ENCODE results near the gene SYTL3.
"Not testable (repeated sequence)": the region's sequence is repeated elsewhere in the genome, so short reads cannot be mapped to it uniquely, and the experiment has no call there.

The SYTL3 gene

GRCh38 chr6:158646023-158646910, 3.6 kb upstream of the SYTL3 start:
- Histone ChIP-seq H2AK5ac (ENCODE audit: low read length) (no peak overlapping the region), H3K79me1 (ENCODE audit: low read length) (peaks cover 15% of the 10 kb centered on the region), H3K36me3 (ENCODE audit: control insufficient read depth in 1 of 2, insufficient read depth in 2 of 2, low read length in 2 of 2) (no peaks in the 10 kb centered on the region), H3K4me2 (ENCODE audit: low read length) (no peak overlapping the region), H3K4ac (ENCODE audit: low read depth, low read length) (no peak overlapping the region), H4K12ac (ENCODE audit: low read depth, low read length) (no peak overlapping the region), H3K14ac (ENCODE audit: low read length) (no peak overlapping the region), H3K23ac (ENCODE audit: low read length) (no peak overlapping the region), H3K18ac (ENCODE audit: low read length) (no peak overlapping the region), H4K8ac (ENCODE audit: low read depth, low read length) (no peak overlapping the region), H3K4me1 (ENCODE audit: control insufficient read depth in 1 of 2, insufficient read depth in 2 of 2, low read length in 2 of 2) (peaks cover 16 to 30% of the 10 kb centered on the region in 2 experiments), H3K9me3 (ENCODE audit: insufficient read depth, low read depth, low read length) (no peaks in the 10 kb centered on the region), H3K27me3 (ENCODE audit: insufficient read depth, low read length) (no peaks in the 10 kb centered on the region), H2BK5ac (ENCODE audit: low read depth, low read length, poor library complexity) (peak overlapping the region; percentile 32), H2BK120ac (ENCODE audit: insufficient read depth, low read length, poor library complexity) (peak overlapping the region; percentile 2), H4K91ac (ENCODE audit: low read depth, low read length) (peak overlapping the region; percentile 61), H3K79me2 (ENCODE audit: control insufficient read depth, insufficient read depth, low read length, poor library complexity) (peaks cover 14% of the 10 kb centered on the region), H2BK12ac (ENCODE audit: low read length) (peak overlapping the region; percentile 25), H2AFZ (ENCODE audit: insufficient read depth, low read length, poor library complexity) (no peak overlapping the region), H3K27ac (ENCODE audit: low read depth, low read length) (peak overlapping the region; percentile 69), H3K4me3 (ENCODE audit: low read depth, low read length) (no peak overlapping the region), H3K9ac (ENCODE audit: low read length) (peak overlapping the region; percentile 7)
- peak; percentile 74 to 82 for DNase-seq
- WGBS (ENCODE audit: extremely low coverage, insufficient coverage, insufficient read length), result no CpG with 5 or more reads among the region's 10 CpGs

GRCh38 chr6:158647501-158647900, 2.4 kb upstream of the SYTL3 start:
- Histone ChIP-seq H3K79me1 (ENCODE audit: low read length) (peaks cover 11% of the 10 kb centered on the region), H2AFZ (ENCODE audit: insufficient read depth, low read length, poor library complexity) (no peak overlapping the region), H3K14ac (ENCODE audit: low read length) (no peak overlapping the region), H3K18ac (ENCODE audit: low read length) (no peak overlapping the region), H3K27me3 (ENCODE audit: insufficient read depth, low read length) (no peaks in the 10 kb centered on the region), H3K36me3 (ENCODE audit: control insufficient read depth in 1 of 2, insufficient read depth in 2 of 2, low read length in 2 of 2) (no peaks in the 10 kb centered on the region), H2BK120ac (ENCODE audit: insufficient read depth, low read length, poor library complexity) (no peak overlapping the region), H2BK5ac (ENCODE audit: low read depth, low read length, poor library complexity) (no peak overlapping the region), H3K9me3 (ENCODE audit: insufficient read depth, low read depth, low read length) (no peaks in the 10 kb centered on the region), H3K4me3 (ENCODE audit: low read depth, low read length) (no peak overlapping the region), H3K4me2 (ENCODE audit: low read length) (no peak overlapping the region), H3K9ac (ENCODE audit: low read length) (no peak overlapping the region), H2AK5ac (ENCODE audit: low read length) (no peak overlapping the region), H3K27ac (ENCODE audit: low read depth, low read length) (no peak overlapping the region), H4K12ac (ENCODE audit: low read depth, low read length) (no peak overlapping the region), H3K79me2 (ENCODE audit: control insufficient read depth, insufficient read depth, low read length, poor library complexity) (peaks cover 12% of the 10 kb centered on the region), H2BK12ac (ENCODE audit: low read length) (no peak overlapping the region), H4K8ac (ENCODE audit: low read depth, low read length) (no peak overlapping the region), H3K23ac (ENCODE audit: low read length) (no peak overlapping the region), H4K91ac (ENCODE audit: low read depth, low read length) (no peak overlapping the region), H3K4ac (ENCODE audit: low read depth, low read length) (no peak overlapping the region), H3K4me1 (ENCODE audit: control insufficient read depth in 1 of 2, insufficient read depth in 2 of 2, low read length in 2 of 2) (peaks cover 11 to 25% of the 10 kb centered on the region in 2 experiments)
- WGBS (ENCODE audit: extremely low coverage, insufficient coverage, insufficient read length), result no CpG with 5 or more reads among the region's 4 CpGs
- DNase-seq, result no peak

- no peak overlapping the region for H4K8ac ChIP-seq (ENCODE audit: low read depth, low read length)
- H3K27ac ChIP-seq (ENCODE audit: low read depth, low read length), result no peak overlapping the region
- no peak overlapping the region for H2BK120ac ChIP-seq (ENCODE audit: insufficient read depth, low read length, poor library complexity)
- H3K4me3 ChIP-seq (ENCODE audit: low read depth, low read length), result no peak overlapping the region
- no peak overlapping the region for H2BK5ac ChIP-seq (ENCODE audit: low read depth, low read length, poor library complexity)
- WGBS (ENCODE audit: extremely low coverage, insufficient coverage, insufficient read length), result no CpG with 5 or more reads among the region's 5 CpGs
- H3K4me2 ChIP-seq (ENCODE audit: low read length), result no peak overlapping the region
- no peaks in the 10 kb centered on the region for H3K36me3 ChIP-seq (ENCODE audit: control insufficient read depth in 1 of 2, insufficient read depth in 2 of 2, low read length in 2 of 2)
- H3K9me3 ChIP-seq (ENCODE audit: insufficient read depth, low read depth, low read length), result no peaks in the 10 kb centered on the region
- H4K91ac ChIP-seq (ENCODE audit: low read depth, low read length), result no peak overlapping the region
- no peak overlapping the region for H4K12ac ChIP-seq (ENCODE audit: low read depth, low read length)
- H3K14ac ChIP-seq (ENCODE audit: low read length), result no peak overlapping the region
- H2BK12ac ChIP-seq (ENCODE audit: low read length), result peak overlapping the region; percentile 50
- H3K18ac ChIP-seq (ENCODE audit: low read length), result no peak overlapping the region
- H3K79me2 ChIP-seq (ENCODE audit: control insufficient read depth, insufficient read depth, low read length, poor library complexity), result peaks cover 10% of the 10 kb centered on the region
- H2AK5ac ChIP-seq (ENCODE audit: low read length), result no peak overlapping the region
- H3K79me1 ChIP-seq (ENCODE audit: low read length), result peaks cover 11% of the 10 kb centered on the region
- peak in 1 of 2 donors; percentile 75 for DNase-seq
- no peaks in the 10 kb centered on the region for H3K27me3 ChIP-seq (ENCODE audit: insufficient read depth, low read length)
- no peak overlapping the region for H3K4ac ChIP-seq (ENCODE audit: low read depth, low read length)
- peaks cover 9 to 25% of the 10 kb centered on the region in 2 experiments for H3K4me1 ChIP-seq (ENCODE audit: control insufficient read depth in 1 of 2, insufficient read depth in 2 of 2, low read length in 2 of 2)
- no peak overlapping the region for H2AFZ ChIP-seq (ENCODE audit: insufficient read depth, low read length, poor library complexity)
- no peak overlapping the region for H3K9ac ChIP-seq (ENCODE audit: low read length)
- no peak overlapping the region for H3K23ac ChIP-seq (ENCODE audit: low read length)
Observed at GRCh38 chr6:158648682-158649131, 1.1 kb upstream of the SYTL3 start.

GRCh38 chr6:158651981-158652737, 2.3 kb downstream of the SYTL3 start:
- not testable (repeated sequence) for H2BK12ac ChIP-seq (ENCODE audit: low read length); H3K9me3 ChIP-seq (ENCODE audit: insufficient read depth, low read depth, low read length); H2AK5ac ChIP-seq (ENCODE audit: low read length); H4K91ac ChIP-seq (ENCODE audit: low read depth, low read length); H3K27me3 ChIP-seq (ENCODE audit: insufficient read depth, low read length); H2AFZ ChIP-seq (ENCODE audit: insufficient read depth, low read length, poor library complexity); DNase-seq; H3K4me3 ChIP-seq (ENCODE audit: low read depth, low read length); H3K27ac ChIP-seq (ENCODE audit: low read depth, low read length); H3K9ac ChIP-seq (ENCODE audit: low read length); H3K4ac ChIP-seq (ENCODE audit: low read depth, low read length); H2BK5ac ChIP-seq (ENCODE audit: low read depth, low read length, poor library complexity); H3K4me2 ChIP-seq (ENCODE audit: low read length); H3K23ac ChIP-seq (ENCODE audit: low read length); H3K79me1 ChIP-seq (ENCODE audit: low read length); H2BK120ac ChIP-seq (ENCODE audit: insufficient read depth, low read length, poor library complexity); H3K79me2 ChIP-seq (ENCODE audit: control insufficient read depth, insufficient read depth, low read length, poor library complexity); H3K18ac ChIP-seq (ENCODE audit: low read length); H3K14ac ChIP-seq (ENCODE audit: low read length); H4K8ac ChIP-seq (ENCODE audit: low read depth, low read length); H4K12ac ChIP-seq (ENCODE audit: low read depth, low read length); H3K36me3 ChIP-seq (ENCODE audit: control insufficient read depth in 1 of 2, insufficient read depth in 2 of 2, low read length in 2 of 2)
- peaks cover 6 to 14% of the 10 kb centered on the region in 2 experiments for H3K4me1 ChIP-seq (ENCODE audit: control insufficient read depth in 1 of 2, insufficient read depth in 2 of 2, low read length in 2 of 2)
- no CpG with 5 or more reads among the region's 17 CpGs for WGBS (ENCODE audit: extremely low coverage, insufficient coverage, insufficient read length)

All from trophoblast cell (in vitro differentiated cells and primary cell).